WI38 (cell line): ENCODE data around the gene IL13RA2.

Experiments used
- H3K4me3 ChIP-seq: 2 replicates; pipeline ENCODE4 v1.5.1; 2011; ENCODE audit warnings: low read depth, mild to moderate bottlenecking, control low read depth, low read length
- CTCF ChIP-seq: IDR thresholded peaks from 2 replicates; pipeline ENCODE4 v1.5.1; 2012; ENCODE audit warnings: low read depth, mild to moderate bottlenecking, control low read depth, low read length

Gene IL13RA2

GRCh38 chrX:115029440-115029839 lies 12.0 kb upstream of the IL13RA2 start:
- TF ChIP-seq CTCF: no peak
- H3K4me3 ChIP-seq: no peak overlapping the region

- TF ChIP-seq CTCF: no peak
- H3K4me3 ChIP-seq: no peak overlapping the region
These were observed 6.4 kb upstream of the IL13RA2 start for GRCh38 chrX:115023811-115024210.

- no peak overlapping the region for H3K4me3 ChIP-seq
- TF ChIP-seq CTCF: no peak
These were observed 5.7 kb upstream of the IL13RA2 start for GRCh38 chrX:115023139-115023538.

GRCh38 chrX:115021121-115021520 lies 3.7 kb upstream of the IL13RA2 start:
- no peak for TF ChIP-seq CTCF
- no peak overlapping the region for H3K4me3 ChIP-seq

GRCh38 chrX:115018944-115019343 lies 1.5 kb upstream of the IL13RA2 start:
- no peak for TF ChIP-seq CTCF

GRCh38 chrX:115018040-115018647 lies 728 bp upstream of the IL13RA2 start:
- H3K4me3 ChIP-seq: no peak overlapping the region
- peak; percentile 8; the same call in 1 of the 2 replicates for TF ChIP-seq CTCF

More at GRCh38 chrX:115018944-115019343, 1.5 kb upstream of the IL13RA2 start:
- no peak overlapping the region for H3K4me3 ChIP-seq

- TF ChIP-seq CTCF: no peak
- H3K4me3 ChIP-seq: no peak overlapping the region
These were observed 3.7 kb downstream of the IL13RA2 start for GRCh38 chrX:115013705-115014104.
